HEK293 (cell line): ENCODE results near the gene RASL10A.

Experiments
- CTCF ChIA-PET: fragments of 350-600 bp; formaldehyde crosslinking; extraction: SDS; loops from one replicate; lab custom pipeline; 2021; ENCODE audit warnings: antibody characterized with exemption; lab: Yijun Ruan, JAX
- POLR2A ChIA-PET: fragments of 300-600 bp; formaldehyde crosslinking; extraction: SDS; loops from one replicate; lab custom pipeline; 2020; ENCODE audit warnings: antibody characterized with exemption, inconsistent platforms; lab: Yijun Ruan, JAX
- H3K27ac ChIP-seq: fragments of 200-500 bp; sonication (Bioruptor generic); 2 replicates; pipeline ENCODE4 v1.5.1; 2014; ENCODE audit warnings: low read depth, low read length, control low read depth, inconsistent platforms; ENCODE audit errors: extremely low read depth
- H3K36me3 ChIP-seq, 2 experiments: fragments of 200-500 bp in 1 of 2; sonication (Bioruptor generic) in 1 of 2; 1 replicate in 1 of 2; 2 replicates in 1 of 2; pipeline ENCODE4 v1.5.1; 2014 to 2017; ENCODE audit warnings: inconsistent platforms in 2 of 2, low read length in 2 of 2; ENCODE audit not compliant: control insufficient read depth in 2 of 2, insufficient read depth in 1 of 2
- H3K4me1 ChIP-seq: fragments of 200-500 bp; sonication (Bioruptor generic); 2 replicates; pipeline ENCODE4 v1.5.1; 2014; ENCODE audit warnings: mild to moderate bottlenecking, low read length, inconsistent platforms; ENCODE audit not compliant: control insufficient read depth, insufficient read depth
- H3K4me3 ChIP-seq: 2 replicates; pipeline ENCODE4 v1.5.1; 2011; ENCODE audit warnings: low read depth, mild to moderate bottlenecking, control low read depth, low read length, moderate library complexity
- H3K9me3 ChIP-seq: fragments of 200-500 bp; sonication (Bioruptor generic); 2 replicates; pipeline ENCODE4 v1.5.1; 2014; ENCODE audit warnings: low read depth, low read length, inconsistent platforms; ENCODE audit not compliant: control insufficient read depth, insufficient read depth
- BCL11B ChIP-seq: fragments of 450-650 bp; formaldehyde crosslinking; IDR thresholded peaks from 2 replicates; pipeline ENCODE4 v1.5.1; 2016; ENCODE audit warnings: low read depth, missing biosample characterization, missing genetic modification characterization
- CTCF ChIP-seq: fragments of 450-650 bp; formaldehyde crosslinking; IDR thresholded peaks from 2 replicates; pipeline ENCODE4 v1.5.1; 2016; ENCODE audit warnings: missing biosample characterization, missing genetic modification characterization
- FEZF1 ChIP-seq: fragments of 450-650 bp; formaldehyde crosslinking; IDR thresholded peaks from 2 replicates; pipeline ENCODE4 v1.5.1; 2016; ENCODE audit warnings: missing biosample characterization, missing genetic modification characterization
- KLF1 ChIP-seq: fragments of 450-650 bp; formaldehyde crosslinking; IDR thresholded peaks from 2 replicates; pipeline ENCODE4 v1.5.1; 2016; ENCODE audit warnings: missing biosample characterization, missing genetic modification characterization
- PBX3 ChIP-seq: sonication (generic); formaldehyde crosslinking; IDR thresholded peaks from 2 replicates; pipeline ENCODE4 v1.8.1; 2022; ENCODE audit warnings: mild to moderate bottlenecking, moderate library complexity, missing genetic modification reagents
- RBAK ChIP-seq: fragments of 450-650 bp; formaldehyde crosslinking; IDR thresholded peaks from 2 replicates; pipeline ENCODE4 v1.5.1; 2016; ENCODE audit warnings: missing biosample characterization, missing genetic modification characterization
- REPIN1 ChIP-seq: fragments of 450-650 bp; formaldehyde crosslinking; IDR thresholded peaks from 2 replicates; pipeline ENCODE4 v1.5.1; 2017; ENCODE audit warnings: missing biosample characterization, missing genetic modification characterization, low read depth
- SCRT1 ChIP-seq: fragments of 450-650 bp; formaldehyde crosslinking; IDR thresholded peaks from 2 replicates; pipeline ENCODE4 v1.5.1; 2016; ENCODE audit warnings: missing biosample characterization, missing genetic modification characterization, borderline replicate concordance
- SP7 ChIP-seq: fragments of 450-650 bp; formaldehyde crosslinking; IDR thresholded peaks from 2 replicates; pipeline ENCODE4 v1.5.1; 2016; ENCODE audit warnings: missing biosample characterization, missing genetic modification characterization
- WT1 ChIP-seq: fragments of 450-650 bp; formaldehyde crosslinking; IDR thresholded peaks from 2 replicates; pipeline ENCODE4 v1.5.1; 2016; ENCODE audit warnings: missing biosample characterization, missing genetic modification characterization
- ZBTB8A ChIP-seq: fragments of 450-650 bp; formaldehyde crosslinking; IDR thresholded peaks from 2 replicates; pipeline ENCODE4 v1.5.1; 2016; ENCODE audit warnings: missing biosample characterization, missing genetic modification characterization
- ZNF10 ChIP-seq: fragments of 450-650 bp; formaldehyde crosslinking; IDR thresholded peaks from 2 replicates; pipeline ENCODE4 v1.5.1; 2017; ENCODE audit warnings: missing biosample characterization, missing genetic modification characterization
- ZNF132 ChIP-seq: fragments of 450-650 bp; formaldehyde crosslinking; IDR thresholded peaks from 2 replicates; pipeline ENCODE4 v1.5.1; 2017; ENCODE audit warnings: missing biosample characterization, missing genetic modification characterization, borderline replicate concordance
- ZNF133 ChIP-seq: fragments of 450-650 bp; formaldehyde crosslinking; IDR thresholded peaks from 2 replicates; pipeline ENCODE4 v1.5.1; 2016; ENCODE audit warnings: missing biosample characterization, missing genetic modification characterization
- ZNF24 ChIP-seq: fragments of 450-650 bp; formaldehyde crosslinking; IDR thresholded peaks from 2 replicates; pipeline ENCODE4 v1.5.1; 2016; ENCODE audit warnings: missing biosample characterization, missing genetic modification characterization
- ZNF274 ChIP-seq, 2 experiments: fragments of 200-500 bp in 1 of 2; fragments of 450-650 bp in 1 of 2; sonication (Bioruptor generic) in 1 of 2; formaldehyde crosslinking in 1 of 2; IDR thresholded peaks; 2 replicates each; pipeline versions ENCODE4 v1.5.1 to v1.6.1; 2014 to 2016; ENCODE audit warnings: borderline replicate concordance in 1 of 2, inconsistent platforms in 1 of 2, low read length in 1 of 2, missing biosample characterization in 1 of 2, missing genetic modification characterization in 1 of 2
- ZNF366 ChIP-seq: fragments of 450-650 bp; formaldehyde crosslinking; conservative IDR thresholded peaks from 2 replicates; pipeline ENCODE4 v1.5.1; 2016; ENCODE audit warnings: missing biosample characterization, missing genetic modification characterization
- ZNF37A ChIP-seq: fragments of 450-650 bp; IDR thresholded peaks from 2 replicates; pipeline ENCODE4 v1.5.1; 2018; ENCODE audit warnings: missing biosample characterization, missing genetic modification characterization
- ZNF391 ChIP-seq: fragments of 450-650 bp; formaldehyde crosslinking; IDR thresholded peaks from 2 replicates; pipeline ENCODE4 v1.5.1; 2016; ENCODE audit warnings: low read depth, missing biosample characterization, missing genetic modification characterization, borderline replicate concordance
- ZNF48 ChIP-seq: fragments of 450-650 bp; formaldehyde crosslinking; IDR thresholded peaks from 2 replicates; pipeline ENCODE4 v1.5.1; 2016; ENCODE audit warnings: missing biosample characterization, missing genetic modification characterization
- ZNF558 ChIP-seq: fragments of 450-650 bp; formaldehyde crosslinking; IDR thresholded peaks from 2 replicates; pipeline ENCODE4 v1.5.1; 2016; ENCODE audit warnings: missing biosample characterization, missing genetic modification characterization
- ZNF571 ChIP-seq: fragments of 450-650 bp; formaldehyde crosslinking; IDR thresholded peaks from 2 replicates; pipeline ENCODE4 v1.5.0; 2017; ENCODE audit warnings: missing biosample characterization, missing genetic modification characterization
- ZNF585B ChIP-seq: fragments of 450-650 bp; formaldehyde crosslinking; IDR thresholded peaks from 2 replicates; pipeline ENCODE4 v1.5.1; 2016; ENCODE audit warnings: missing biosample characterization, missing genetic modification characterization
- ZNF600 ChIP-seq: fragments of 450-650 bp; formaldehyde crosslinking; IDR thresholded peaks from 2 replicates; pipeline ENCODE4 v1.5.1; 2016; ENCODE audit warnings: missing biosample characterization, missing genetic modification characterization
- ZNF658 ChIP-seq: fragments of 450-650 bp; formaldehyde crosslinking; IDR thresholded peaks from 2 replicates; pipeline ENCODE4; 2016; ENCODE audit warnings: missing biosample characterization, missing genetic modification characterization
- ZNF660 ChIP-seq: fragments of 450-650 bp; IDR thresholded peaks from 2 replicates; pipeline ENCODE4 v1.5.1; 2018; ENCODE audit warnings: missing biosample characterization, mild to moderate bottlenecking, missing genetic modification characterization
- ZNF664 ChIP-seq: fragments of 450-650 bp; formaldehyde crosslinking; IDR thresholded peaks from 2 replicates; pipeline ENCODE4 v1.5.1; 2016; ENCODE audit warnings: missing biosample characterization, missing genetic modification characterization
- ZNF791 ChIP-seq: fragments of 450-650 bp; formaldehyde crosslinking; IDR thresholded peaks from 2 replicates; pipeline ENCODE4 v1.5.1; 2016; ENCODE audit warnings: missing biosample characterization, missing genetic modification characterization
- ZNF843 ChIP-seq: fragments of 450-650 bp; formaldehyde crosslinking; IDR thresholded peaks from 2 replicates; pipeline ENCODE4 v1.5.1; 2016; ENCODE audit warnings: missing biosample characterization, missing genetic modification characterization
- TF ChIP-seq, protein P1 (sequence below): fragments of 450-650 bp; formaldehyde crosslinking; IDR thresholded peaks from 2 replicates; pipeline ENCODE4 v1.5.1; 2016; ENCODE audit warnings: missing biosample characterization, missing genetic modification characterization, borderline replicate concordance
- TF ChIP-seq, protein P2 (sequence below): fragments of 450-650 bp; formaldehyde crosslinking; IDR thresholded peaks from 2 replicates; pipeline ENCODE4 v1.5.1; 2016; ENCODE audit warnings: missing biosample characterization, missing genetic modification characterization

RASL10A gene

GRCh38 chr22:29351042-29351441 is 35.5 kb upstream of the RASL10A start (continued):
- TF ChIP-seq RBAK (tag by site-specific recombination) (no peak), ZNF133 (tag by site-specific recombination) (no peak), ZNF391 (tag by site-specific recombination) (no peak)

DNA sequence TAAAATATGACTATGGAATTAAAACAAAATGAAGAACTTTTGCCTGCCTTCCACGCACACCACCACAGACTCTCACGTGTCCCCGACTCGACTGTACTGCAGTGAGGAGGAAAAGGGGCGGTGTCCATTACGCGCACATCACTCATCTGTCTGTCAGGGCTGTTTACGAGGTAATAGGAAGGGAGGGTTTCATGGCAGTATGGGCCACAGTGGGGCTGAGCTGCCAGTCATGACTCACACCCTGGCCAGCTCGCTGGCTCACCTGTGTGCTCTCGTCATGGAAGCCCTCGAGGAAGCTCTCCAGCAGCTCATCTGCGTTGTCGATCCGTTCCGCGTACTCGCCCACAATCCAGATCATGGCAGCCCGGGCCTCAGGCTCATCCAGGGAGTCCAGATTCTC is 33.5 kb upstream of the RASL10A start:
- TF ChIP-seq ZNF366 (tag by site-specific recombination) (no peak), ZNF791 (tag by site-specific recombination) (no peak), ZNF843 (no peak), ZNF600 (tag by site-specific recombination) (peak; percentile 43; the same call in 1 of the 2 replicates), SP7 (0 out of 2 replicates have a peak, but pooled peaks have one; percentile 19), FEZF1 (tag by site-specific recombination) (no peak), ZNF10 (tag by site-specific recombination) (no peak), ZNF558 (tag by site-specific recombination) (no peak), BCL11B (tag by site-specific recombination) (no peak), PBX3 (no peak), ZNF274 (IDR thresholded peaks at IDR 0.05; ENCODE audit: low read length) (no peak), ZNF274 (tag by site-specific recombination; IDR thresholded peaks at IDR 0.05; ENCODE audit: borderline replicate concordance) (no peak), WT1 (tag by site-specific recombination) (peak; percentile 59; the same call in 1 of the 2 replicates), ZNF24 (tag by site-specific recombination) (no peak), ZNF658 (tag by site-specific recombination) (no peak), ZNF37A (no peak), ZNF132 (tag by site-specific recombination) (no peak)
- TF ChIP-seq, protein P1, sequence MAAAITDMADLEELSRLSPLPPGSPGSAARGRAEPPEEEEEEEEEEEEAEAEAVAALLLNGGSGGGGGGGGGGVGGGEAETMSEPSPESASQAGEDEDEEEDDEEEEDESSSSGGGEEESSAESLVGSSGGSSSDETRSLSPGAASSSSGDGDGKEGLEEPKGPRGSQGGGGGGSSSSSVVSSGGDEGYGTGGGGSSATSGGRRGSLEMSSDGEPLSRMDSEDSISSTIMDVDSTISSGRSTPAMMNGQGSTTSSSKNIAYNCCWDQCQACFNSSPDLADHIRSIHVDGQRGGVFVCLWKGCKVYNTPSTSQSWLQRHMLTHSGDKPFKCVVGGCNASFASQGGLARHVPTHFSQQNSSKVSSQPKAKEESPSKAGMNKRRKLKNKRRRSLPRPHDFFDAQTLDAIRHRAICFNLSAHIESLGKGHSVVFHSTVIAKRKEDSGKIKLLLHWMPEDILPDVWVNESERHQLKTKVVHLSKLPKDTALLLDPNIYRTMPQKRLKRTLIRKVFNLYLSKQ (tag by site-specific recombination), result no peak
- Histone ChIP-seq H3K4me3 (no peak overlapping the region), H3K36me3 (peaks cover 38 to 87% of the 10 kb centered on the region in 2 experiments), H3K9me3 (no peaks in the 10 kb centered on the region), H3K4me1 (peaks cover 9% of the 10 kb centered on the region), H3K27ac (0 out of 2 replicates have a peak overlapping the region, but pooled peaks have one; percentile 5)
- ChIA-PET CTCF (interaction anchor here (0.6 kb wide), 1 partner anchor 1016 kb away, joined by 3 read pairs; no protein-coding TSS in a partner anchor), POLR2A (interaction anchor here (1.0 kb wide), 1 partner anchor 10 kb away, joined by 3 read pairs; no protein-coding TSS in a partner anchor)

DNA sequence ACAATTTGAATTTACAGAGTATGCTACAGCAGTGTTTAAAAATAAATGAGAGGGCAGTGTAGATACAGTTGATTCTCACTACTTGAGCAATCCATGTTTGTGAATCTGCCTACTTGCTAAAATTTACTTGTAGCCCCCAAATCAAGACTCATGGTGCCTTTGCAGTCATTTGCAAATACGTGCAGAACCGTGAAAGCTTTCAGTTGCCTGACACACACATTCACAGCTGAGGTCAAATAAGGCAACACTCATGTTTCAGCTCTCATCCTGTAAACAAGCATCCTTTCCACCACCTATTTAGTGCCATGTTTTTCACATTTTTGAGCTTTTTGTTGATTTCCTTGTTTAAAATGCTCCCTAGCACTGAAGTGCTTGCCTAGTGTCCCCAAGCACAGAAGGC is 32.5 kb upstream of the RASL10A start:
- POLR2A ChIA-PET, result interaction anchor here (0.5 kb wide), 1 partner anchor 63 kb away, joined by 4 read pairs; no protein-coding TSS in a partner anchor
- H3K4me3 ChIP-seq, result no peak overlapping the region
- H3K9me3 ChIP-seq, result no peaks in the 10 kb centered on the region
- CTCF ChIA-PET, result interaction anchor here (1.0 kb wide), 1 partner anchor 11 kb away, joined by 3 read pairs; no protein-coding TSS in a partner anchor
- peaks cover 38 to 87% of the 10 kb centered on the region in 2 experiments for H3K36me3 ChIP-seq
- H3K27ac ChIP-seq, result no peak overlapping the region
- peaks cover 13% of the 10 kb centered on the region for H3K4me1 ChIP-seq
- TF ChIP-seq ZNF585B (tag by site-specific recombination) (no peak), ZNF48 (tag by site-specific recombination) (no peak), REPIN1 (tag by site-specific recombination) (no peak), KLF1 (tag by site-specific recombination) (no peak), ZNF660 (no peak), CTCF (tag by site-specific recombination) (no peak), ZBTB8A (tag by site-specific recombination) (no peak), SCRT1 (tag by site-specific recombination) (no peak), ZNF133 (tag by site-specific recombination) (no peak), ZNF571 (tag by site-specific recombination) (no peak), ZNF664 (tag by site-specific recombination) (no peak)
- TF ChIP-seq, protein P2, sequence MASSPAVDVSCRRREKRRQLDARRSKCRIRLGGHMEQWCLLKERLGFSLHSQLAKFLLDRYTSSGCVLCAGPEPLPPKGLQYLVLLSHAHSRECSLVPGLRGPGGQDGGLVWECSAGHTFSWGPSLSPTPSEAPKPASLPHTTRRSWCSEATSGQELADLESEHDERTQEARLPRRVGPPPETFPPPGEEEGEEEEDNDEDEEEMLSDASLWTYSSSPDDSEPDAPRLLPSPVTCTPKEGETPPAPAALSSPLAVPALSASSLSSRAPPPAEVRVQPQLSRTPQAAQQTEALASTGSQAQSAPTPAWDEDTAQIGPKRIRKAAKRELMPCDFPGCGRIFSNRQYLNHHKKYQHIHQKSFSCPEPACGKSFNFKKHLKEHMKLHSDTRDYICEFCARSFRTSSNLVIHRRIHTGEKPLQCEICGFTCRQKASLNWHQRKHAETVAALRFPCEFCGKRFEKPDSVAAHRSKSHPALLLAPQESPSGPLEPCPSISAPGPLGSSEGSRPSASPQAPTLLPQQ (tag by site-specific recombination), result no peak
